Neural progenitor cell (in vitro differentiated cells): ENCODE data around the gene RAB6B.

Experiments used
- EZH2 ChIP-seq: fragments of 200-600 bp; sonication (generic); IDR thresholded peaks from 2 replicates; pipeline ENCODE4 v1.6.1; 2017; ENCODE audit warnings: antibody characterized with exemption, mild to moderate bottlenecking, moderate library complexity
- EZH2phosphoT487 ChIP-seq: fragments of 200-600 bp; sonication (generic); IDR thresholded peaks from 2 replicates; pipeline ENCODE4 v1.6.1; 2017; ENCODE audit warnings: antibody characterized with exemption
- TF ChIP-seq, protein P1 (sequence below): fragments of 200-600 bp; sonication (generic); IDR thresholded peaks from 2 replicates; pipeline ENCODE4 v1.5.1; 2017; ENCODE audit warnings: antibody characterized with exemption, mild to moderate bottlenecking

DNA sequence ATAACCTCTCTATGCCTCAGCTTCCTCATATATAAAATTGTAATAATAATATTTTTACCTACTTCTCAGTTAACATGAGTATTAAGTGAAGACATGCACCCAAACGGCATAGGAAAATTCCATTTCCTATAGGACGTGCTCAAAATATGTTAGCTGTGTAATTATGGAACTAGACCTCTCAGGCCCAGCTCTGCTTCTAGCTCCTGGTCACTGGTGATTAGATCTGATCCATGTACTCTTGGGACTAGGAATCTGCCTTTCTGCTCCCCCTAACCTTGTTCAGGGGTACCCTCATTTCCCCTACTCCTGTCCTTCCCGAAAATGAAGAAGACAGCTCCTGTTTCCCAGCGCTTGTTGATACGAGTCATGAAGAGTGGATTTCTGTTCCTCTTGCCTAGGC is 119.8 kb downstream of the RAB6B start:
- no peak for TF ChIP-seq EZH2
- TF ChIP-seq, protein P1, sequence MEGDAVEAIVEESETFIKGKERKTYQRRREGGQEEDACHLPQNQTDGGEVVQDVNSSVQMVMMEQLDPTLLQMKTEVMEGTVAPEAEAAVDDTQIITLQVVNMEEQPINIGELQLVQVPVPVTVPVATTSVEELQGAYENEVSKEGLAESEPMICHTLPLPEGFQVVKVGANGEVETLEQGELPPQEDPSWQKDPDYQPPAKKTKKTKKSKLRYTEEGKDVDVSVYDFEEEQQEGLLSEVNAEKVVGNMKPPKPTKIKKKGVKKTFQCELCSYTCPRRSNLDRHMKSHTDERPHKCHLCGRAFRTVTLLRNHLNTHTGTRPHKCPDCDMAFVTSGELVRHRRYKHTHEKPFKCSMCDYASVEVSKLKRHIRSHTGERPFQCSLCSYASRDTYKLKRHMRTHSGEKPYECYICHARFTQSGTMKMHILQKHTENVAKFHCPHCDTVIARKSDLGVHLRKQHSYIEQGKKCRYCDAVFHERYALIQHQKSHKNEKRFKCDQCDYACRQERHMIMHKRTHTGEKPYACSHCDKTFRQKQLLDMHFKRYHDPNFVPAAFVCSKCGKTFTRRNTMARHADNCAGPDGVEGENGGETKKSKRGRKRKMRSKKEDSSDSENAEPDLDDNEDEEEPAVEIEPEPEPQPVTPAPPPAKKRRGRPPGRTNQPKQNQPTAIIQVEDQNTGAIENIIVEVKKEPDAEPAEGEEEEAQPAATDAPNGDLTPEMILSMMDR = no peak
- no peak for TF ChIP-seq EZH2phosphoT487
